ENCODE results near the gene TMEM62.
"Not testable (repeated sequence)": the region's sequence is repeated elsewhere in the genome, so short reads cannot be mapped to it uniquely, and the experiment has no call there.

TMEM62 gene

DNA sequence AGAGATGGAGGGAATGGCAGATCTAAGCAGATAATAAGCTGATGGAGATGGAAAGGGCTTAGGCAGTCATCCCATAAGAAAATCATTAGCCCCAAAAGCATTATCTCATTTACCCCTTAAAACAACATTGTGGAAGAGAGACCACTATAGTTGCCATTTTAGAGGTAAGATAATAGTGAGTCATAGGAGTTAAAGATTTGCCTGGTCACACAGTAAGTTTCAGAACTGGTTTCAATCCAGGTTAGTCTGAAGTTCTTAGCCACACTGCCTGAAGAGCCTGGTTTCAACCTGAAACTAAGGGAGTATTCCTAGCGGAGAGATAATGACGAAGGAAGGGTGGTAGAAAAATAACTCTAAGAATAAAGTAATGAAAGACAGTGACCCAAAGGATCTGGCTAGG lies 14.6 kb upstream of the TMEM62 start:
- DNase-seq (ENCODE audit: insufficient read length, low spot score) (no peak), FAIRE-seq (no peak)

GRCh38 chr15:43121863-43122262 lies 11.5 kb upstream of the TMEM62 start:
- no peak for FAIRE-seq
- DNase-seq (ENCODE audit: insufficient read length, low spot score), result no peak

- DNase-seq (ENCODE audit: insufficient read length, low spot score) (no peak), FAIRE-seq (no peak)
These were observed 8.2 kb upstream of the TMEM62 start for GRCh38 chr15:43125100-43125661.

- DNase-seq (ENCODE audit: insufficient read length, low spot score) (no peak), FAIRE-seq (no peak)
These were observed 7.0 kb upstream of the TMEM62 start for GRCh38 chr15:43126356-43126755.

DNA sequence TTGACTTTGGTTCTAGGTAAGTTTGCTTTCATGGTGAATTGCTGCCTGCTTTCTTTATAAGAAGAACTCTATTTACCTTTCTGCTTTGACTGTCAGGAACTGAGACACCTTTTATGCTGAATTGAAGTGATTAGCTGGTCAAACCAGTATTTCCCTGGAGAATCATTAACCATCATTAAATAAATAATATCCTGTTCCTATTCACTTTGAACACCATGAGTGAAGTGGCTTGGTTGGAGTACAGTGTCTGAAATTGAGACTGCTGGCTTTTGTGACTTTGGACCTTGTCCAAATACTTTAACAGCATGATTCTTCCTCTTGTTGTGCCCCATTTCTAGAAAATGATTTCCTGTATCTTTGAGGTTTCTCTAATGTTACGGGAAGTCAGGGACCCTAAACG lies 5.6 kb upstream of the TMEM62 start:
- DNase-seq (ENCODE audit: insufficient read length, low spot score), result no peak
- no peak for FAIRE-seq

DNA sequence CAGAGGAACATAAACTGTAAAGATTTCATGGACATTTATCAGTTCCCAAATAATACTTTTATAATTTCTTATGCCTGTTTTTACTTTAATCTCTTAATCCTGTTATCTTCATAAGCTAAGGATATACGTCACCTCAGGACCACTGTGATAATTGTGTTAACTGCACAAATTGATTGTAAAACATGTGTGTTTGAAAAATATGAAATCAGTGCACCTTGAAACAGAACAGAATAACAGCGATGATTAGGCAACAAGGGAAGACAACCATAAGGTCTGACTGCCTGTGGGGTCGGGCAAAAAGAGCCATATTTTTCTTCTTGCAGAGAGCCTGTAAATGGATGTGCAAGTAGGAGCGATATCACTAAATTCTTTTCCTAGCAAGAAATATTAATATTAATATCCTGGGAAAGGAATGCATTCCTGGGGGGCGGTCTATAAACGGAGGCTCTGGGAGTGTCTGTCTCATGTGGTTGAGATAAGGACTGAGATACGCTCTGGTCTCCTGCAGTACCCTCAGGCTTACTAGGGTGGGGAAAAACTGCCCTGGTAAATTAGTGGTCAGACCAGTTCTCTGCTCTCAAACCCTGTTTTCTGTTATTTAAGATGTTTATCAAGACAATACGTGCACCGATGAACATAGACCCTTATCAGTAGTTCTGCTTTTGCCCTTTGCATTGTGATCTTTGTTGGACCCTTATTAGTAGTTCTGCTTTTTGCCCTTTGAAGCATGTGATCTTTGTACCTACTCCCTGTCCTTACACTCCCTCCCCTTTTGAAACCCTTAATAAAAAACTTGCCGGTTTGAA lies 5.0 kb upstream of the TMEM62 start:
- FAIRE-seq; DNase-seq (ENCODE audit: insufficient read length, low spot score): not testable (repeated sequence)

DNA sequence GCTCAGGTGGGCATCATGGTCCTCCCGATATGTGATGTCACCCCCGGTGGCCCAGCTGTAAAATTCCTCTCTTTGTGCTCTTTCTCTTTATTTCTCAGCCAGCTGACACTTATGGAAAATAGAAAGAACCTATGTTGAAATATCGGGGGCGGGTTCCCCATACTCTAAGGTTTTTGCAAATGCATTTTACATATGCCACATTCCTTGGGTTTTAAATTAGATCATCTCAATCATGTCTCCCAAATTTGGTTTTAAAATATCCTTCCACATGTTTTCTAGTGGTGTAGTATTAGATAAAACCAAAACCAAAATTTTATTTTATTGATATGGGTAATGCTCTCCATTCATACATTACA lies 4.4 kb upstream of the TMEM62 start:
- DNase-seq (ENCODE audit: insufficient read length, low spot score) (no peak), FAIRE-seq (no peak)

GRCh38 chr15:43132830-43133429 lies 456 bp upstream of the TMEM62 start:
- no peak for FAIRE-seq

GRCh38 chr15:43134157-43134635 lies 810 bp downstream of the TMEM62 start:
- no peak for DNase-seq (ENCODE audit: insufficient read length, low spot score)
- FAIRE-seq, result no peak

More at GRCh38 chr15:43132830-43133429, 456 bp upstream of the TMEM62 start:
- no peak for DNase-seq (ENCODE audit: insufficient read length, low spot score)

DNA sequence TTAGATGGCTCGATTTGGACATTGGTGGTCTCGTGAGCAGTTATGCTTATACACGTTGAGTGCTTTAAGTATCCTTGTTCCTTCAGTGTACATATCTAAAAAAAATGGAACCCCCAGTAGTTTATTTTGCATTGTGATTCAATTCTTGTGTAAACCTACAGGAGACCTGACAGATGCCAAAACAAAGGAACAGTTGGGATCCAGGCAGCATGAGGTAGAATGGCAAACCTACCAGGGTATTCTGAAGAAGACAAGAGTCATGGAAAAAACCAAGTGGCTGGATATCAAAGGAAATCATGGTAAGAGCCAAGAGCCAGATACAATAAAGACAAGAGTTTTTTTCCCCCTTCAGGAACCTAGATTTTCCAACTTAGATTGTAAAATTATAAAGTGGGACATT lies 2.0 kb downstream of the TMEM62 start:
- FAIRE-seq (no peak), DNase-seq (ENCODE audit: insufficient read length, low spot score) (no peak)

DNA sequence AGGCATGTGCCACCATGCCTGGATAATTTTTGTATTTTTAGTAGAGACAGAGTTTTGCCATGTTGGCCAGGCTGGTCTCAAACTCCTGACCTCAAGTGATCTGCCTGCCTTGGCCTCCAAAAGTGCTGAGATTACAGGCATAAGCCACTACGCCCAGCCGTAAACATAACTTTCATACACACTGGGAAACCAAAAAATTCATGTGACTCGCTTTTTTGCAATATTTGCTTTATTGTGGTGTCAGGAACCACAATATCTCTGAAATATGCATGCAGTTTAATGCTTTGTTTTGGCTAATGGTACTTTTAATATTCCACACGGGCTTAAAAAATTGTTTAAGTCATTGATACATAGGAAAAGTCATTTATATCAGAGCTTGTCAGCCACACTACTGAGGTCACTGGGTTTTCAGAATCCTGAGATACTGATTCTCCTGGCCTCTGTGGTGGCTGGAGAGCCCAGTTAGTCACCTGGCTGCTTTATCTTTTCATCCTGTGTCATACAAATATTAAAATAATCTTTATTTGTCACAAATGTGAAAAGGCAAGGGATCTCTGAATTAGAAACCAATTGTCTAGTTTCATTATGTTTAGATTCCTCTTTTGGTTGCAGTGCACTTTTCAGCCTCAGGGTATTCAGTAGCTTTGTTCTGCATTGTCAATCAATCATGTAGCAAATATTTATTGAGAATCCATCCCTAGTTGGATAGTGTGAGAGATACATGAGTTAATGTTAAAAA lies 10.0 kb downstream of the TMEM62 start:
- FAIRE-seq (no peak), DNase-seq (ENCODE audit: insufficient read length, low spot score) (no peak)

GRCh38 chr15:43144512-43144911 lies 11.1 kb downstream of the TMEM62 start:
- no peak for FAIRE-seq

GRCh38 chr15:43146184-43146583 lies 12.8 kb downstream of the TMEM62 start:
- no peak for FAIRE-seq
- DNase-seq (ENCODE audit: insufficient read length, low spot score), result no peak

More at GRCh38 chr15:43144512-43144911, 11.1 kb downstream of the TMEM62 start:
- DNase-seq (ENCODE audit: insufficient read length, low spot score), result no peak

GRCh38 chr15:43150191-43150929 lies 17.0 kb downstream of the TMEM62 start:
- peak; percentile 79 for DNase-seq (ENCODE audit: insufficient read length, low spot score)
- no peak for FAIRE-seq

DNA sequence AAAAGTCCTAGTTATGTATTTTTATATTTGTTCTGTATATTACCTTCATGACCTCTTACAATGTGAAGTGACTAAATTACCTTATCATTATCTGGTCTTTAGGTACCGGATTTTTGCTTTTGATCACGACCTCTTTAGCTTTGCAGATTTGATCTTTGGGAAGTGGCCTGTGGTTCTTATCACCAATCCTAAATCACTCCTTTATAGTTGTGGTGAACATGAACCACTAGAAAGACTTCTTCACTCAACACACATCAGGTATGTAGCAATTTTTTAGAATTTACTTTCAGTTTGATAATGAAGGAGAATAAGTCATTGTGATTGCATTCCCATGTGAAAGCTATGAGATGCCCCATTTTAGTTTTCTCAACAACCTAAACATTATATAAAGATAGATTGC lies 18.3 kb downstream of the TMEM62 start:
- FAIRE-seq, result no peak

DNA sequence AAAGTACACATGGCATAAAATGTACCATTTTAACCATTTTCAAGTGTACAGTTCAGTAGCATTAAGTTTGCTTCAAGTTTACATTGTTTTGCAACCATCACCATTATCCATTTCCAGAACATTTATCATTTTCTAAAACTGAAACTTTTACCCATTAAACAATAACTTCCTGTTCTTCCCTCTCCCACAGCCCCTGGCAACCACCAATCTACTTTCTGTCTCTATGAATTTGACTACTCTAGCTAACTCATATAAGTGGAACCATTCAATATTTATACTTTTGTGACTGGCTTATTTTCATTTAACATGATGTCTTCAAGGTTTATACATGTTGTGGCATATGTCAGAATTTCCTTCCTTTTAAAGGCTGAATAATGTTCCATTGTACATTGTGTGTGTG lies 19.9 kb downstream of the TMEM62 start:
- DNase-seq (ENCODE audit: insufficient read length, low spot score) (no peak), FAIRE-seq (no peak)

More for the DNA sequence above, 18.3 kb downstream of the TMEM62 start:
- no peak for DNase-seq (ENCODE audit: insufficient read length, low spot score)

GRCh38 chr15:43165801-43166325 lies 32.5 kb downstream of the TMEM62 start:
- FAIRE-seq (no peak), DNase-seq (ENCODE audit: insufficient read length, low spot score) (no peak)

DNA sequence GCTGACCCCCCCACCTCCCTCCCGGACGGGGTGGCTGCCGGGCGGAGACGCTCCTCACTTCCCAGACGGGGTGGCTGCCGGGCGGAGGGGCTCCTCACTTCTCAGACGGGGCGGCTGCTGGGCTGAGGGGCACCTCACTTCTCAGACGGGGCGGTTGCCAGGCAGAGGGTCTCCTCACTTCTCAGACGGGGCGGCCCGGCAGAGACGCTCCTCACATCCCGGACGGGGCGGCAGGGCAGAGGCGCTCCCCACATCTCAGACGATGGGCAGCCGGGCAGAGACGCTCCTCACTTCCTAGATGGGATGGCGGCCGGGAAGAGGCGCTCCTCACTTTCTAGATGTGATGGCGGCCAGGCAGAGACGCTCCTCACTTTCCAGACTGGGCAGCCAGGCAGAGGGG lies 33.9 kb downstream of the TMEM62 start:
- DNase-seq (ENCODE audit: insufficient read length, low spot score); FAIRE-seq: not testable (repeated sequence)

- DNase-seq (ENCODE audit: insufficient read length, low spot score) (no peak), FAIRE-seq (no peak)
These were observed 35.1 kb downstream of the TMEM62 start for GRCh38 chr15:43168192-43169107.

All from HTR-8/SVneo (cell line).